H9 (cell line): ENCODE results near the gene NIN. TPM values are rescaled to one million over a fixed set of nuclear protein-coding genes. Genes with fewer than 3 reads are reported as not detected.
A peak's percentile ranks its signal among the peaks of the same experiment; 100 is the strongest.

Source experiments
- DNase-seq: peaks from one replicate; pipeline ENCODE4 v3.0.0-alpha.2; 2017
- H2AFZ ChIP-seq: one replicate; pipeline ENCODE4 v1.6.1; 2013; ENCODE audit warnings: mild to moderate bottlenecking, low read length, control low read depth, moderate library complexity
- H2AK5ac ChIP-seq: 2 replicates; pipeline ENCODE4 v1.6.1; 2013; ENCODE audit warnings: low read length, control low read depth, mixed read lengths; ENCODE audit not compliant: insufficient read length
- H2BK120ac ChIP-seq: one replicate; pipeline ENCODE4 v1.6.1; 2013; ENCODE audit warnings: low read depth, mild to moderate bottlenecking, low read length, control low read depth, inconsistent platforms; ENCODE audit not compliant: poor library complexity, severe bottlenecking
- H2BK12ac ChIP-seq: 2 replicates; pipeline ENCODE4 v1.6.1; 2013; ENCODE audit warnings: low read length, control low read depth, mixed read lengths, low read depth; ENCODE audit not compliant: insufficient read length
- H2BK15ac ChIP-seq: 2 replicates; pipeline ENCODE4 v1.6.1; 2013; ENCODE audit warnings: low read depth, low read length, control low read depth
- H2BK20ac ChIP-seq: one replicate; pipeline ENCODE4 v1.6.1; 2013; ENCODE audit warnings: low read depth, mild to moderate bottlenecking, low read length, control low read depth, inconsistent platforms; ENCODE audit not compliant: poor library complexity, severe bottlenecking
- H2BK5ac ChIP-seq: 2 replicates; pipeline ENCODE4 v1.6.1; 2013; ENCODE audit warnings: low read length, control low read depth, mixed read lengths; ENCODE audit not compliant: insufficient read length
- H3K14ac ChIP-seq: 2 replicates; pipeline ENCODE4 v1.6.1; 2013; ENCODE audit warnings: low read length, control low read depth; ENCODE audit not compliant: insufficient read depth
- H3K18ac ChIP-seq: 2 replicates; pipeline ENCODE4 v1.6.1; 2013; ENCODE audit warnings: low read depth, mild to moderate bottlenecking, mixed read lengths, low read length, control low read depth; ENCODE audit not compliant: insufficient read length
- H3K23ac ChIP-seq: 2 replicates; pipeline ENCODE4 v1.6.1; 2013; ENCODE audit warnings: low read length, control low read depth, mixed read lengths, low read depth; ENCODE audit not compliant: insufficient read length
- H3K23me2 ChIP-seq: 2 replicates; pipeline ENCODE4 v1.6.1; 2013; ENCODE audit warnings: low read depth, mild to moderate bottlenecking, mixed read lengths, low read length, control low read depth; ENCODE audit not compliant: insufficient read length, poor library complexity, severe bottlenecking
- H3K27ac ChIP-seq: 2 replicates; pipeline ENCODE4 v1.5.1; 2013; ENCODE audit warnings: low read length, control low read depth, mixed read lengths, low read depth; ENCODE audit not compliant: insufficient read length
- H3K27me3 ChIP-seq: 2 replicates; pipeline ENCODE4 v1.6.1; 2013; ENCODE audit warnings: low read length, control low read depth, inconsistent platforms; ENCODE audit not compliant: insufficient read depth
- H3K4ac ChIP-seq: 2 replicates; pipeline ENCODE4 v1.6.1; 2013; ENCODE audit warnings: low read depth, mild to moderate bottlenecking, control low read depth, inconsistent platforms, low read length, moderate library complexity
- H3K4me1 ChIP-seq: 2 replicates; pipeline ENCODE4 v1.6.1; 2013; ENCODE audit warnings: low read length, control low read depth, inconsistent platforms; ENCODE audit not compliant: insufficient read depth
- H3K4me2 ChIP-seq: 2 replicates; pipeline ENCODE4 v1.6.1; 2013; ENCODE audit warnings: low read length, control low read depth, mixed read lengths; ENCODE audit not compliant: insufficient read length, insufficient read depth
- H3K56ac ChIP-seq: 2 replicates; pipeline ENCODE4 v1.6.1; 2013; ENCODE audit warnings: low read depth, mild to moderate bottlenecking, mixed read lengths, low read length, control low read depth; ENCODE audit not compliant: insufficient read length
- H3K79me1 ChIP-seq: 2 replicates; pipeline ENCODE4 v1.6.1; 2013; ENCODE audit warnings: low read depth, mild to moderate bottlenecking, moderate library complexity, low read length, control low read depth, inconsistent platforms; ENCODE audit not compliant: insufficient read depth, poor library complexity, severe bottlenecking
- H3K79me2 ChIP-seq: 2 replicates; pipeline ENCODE4 v1.6.1; 2013; ENCODE audit warnings: low read length, control low read depth, inconsistent platforms; ENCODE audit not compliant: insufficient read depth
- H3K9ac ChIP-seq: 2 replicates; pipeline ENCODE4 v1.6.1; 2013; ENCODE audit warnings: low read length, control low read depth, mixed read lengths; ENCODE audit not compliant: insufficient read length; ENCODE audit errors: extremely low read depth
- H3K9me3 ChIP-seq: one replicate; pipeline ENCODE4 v1.6.1; 2013; ENCODE audit warnings: low read depth, low read length, inconsistent platforms; ENCODE audit not compliant: control insufficient read depth
- H3T11ph ChIP-seq: one replicate; pipeline ENCODE4 v1.6.1; 2013; ENCODE audit warnings: mild to moderate bottlenecking, low read length, control low read depth, inconsistent platforms
- H4K20me1 ChIP-seq: one replicate; pipeline ENCODE4 v1.6.1; 2013; ENCODE audit not compliant: control insufficient read depth, insufficient read length, insufficient read depth
- H4K5ac ChIP-seq: 2 replicates; pipeline ENCODE4 v1.6.1; 2013; ENCODE audit warnings: low read depth, mild to moderate bottlenecking, mixed read lengths, low read length, control low read depth; ENCODE audit not compliant: insufficient read length
- H4K8ac ChIP-seq: replicated peaks from 2 replicates; pipeline ENCODE4 v1.6.1; 2013; ENCODE audit warnings: low read length, control low read depth, mixed read lengths, low read depth; ENCODE audit not compliant: insufficient read length
- H4K91ac ChIP-seq: 2 replicates; pipeline ENCODE4 v1.6.1; 2013; ENCODE audit warnings: low read depth, mild to moderate bottlenecking, moderate library complexity, mixed read lengths, low read length, control low read depth; ENCODE audit not compliant: insufficient read length
- H3K27ac Mint-ChIP-seq, 3 experiments: 2 replicates in 2 of 3; 3 replicates in 1 of 3; pipeline ENCODE4 v1.8.0; 2020 to 2021; ENCODE audit warnings: mixed read lengths in 3 of 3, mild to moderate bottlenecking in 1 of 3, moderate library complexity in 1 of 3
- H3K27me3 Mint-ChIP-seq: 2 replicates; pipeline ENCODE4 v1.8.0; 2021; ENCODE audit warnings: low read depth, mild to moderate bottlenecking, moderate library complexity, mixed read lengths
- H3K36me3 Mint-ChIP-seq, 3 experiments: 2 replicates in 2 of 3; 3 replicates in 1 of 3; pipeline ENCODE4 v1.8.0; 2020 to 2021; ENCODE audit warnings: low read depth in 3 of 3, mixed read lengths in 3 of 3; ENCODE audit not compliant: insufficient read depth in 1 of 3
- H3K4me1 Mint-ChIP-seq, 2 experiments: 2 replicates each; pipeline ENCODE4 v1.8.0; 2020; ENCODE audit warnings: mixed read lengths in 2 of 2
- H3K4me3 Mint-ChIP-seq, 2 experiments: 2 replicates in 1 of 2; 3 replicates in 1 of 2; pipeline ENCODE4 v1.8.0; 2020 to 2021; ENCODE audit warnings: mild to moderate bottlenecking in 2 of 2, mixed read lengths in 2 of 2, moderate library complexity in 1 of 2
- H3K9me3 Mint-ChIP-seq, 2 experiments: 2 replicates in 1 of 2; 3 replicates in 1 of 2; pipeline ENCODE4 v1.8.0; 2020; ENCODE audit warnings: mild to moderate bottlenecking in 2 of 2, mixed read lengths in 2 of 2, moderate library complexity in 1 of 2
- WGBS: extraction: QIAGEN DNeasy Blood & Tissue Kit; methylation state at CpG from one replicate; pipeline ENCODE4 v1.1.7; 2013; ENCODE audit warnings: missing lambda C conversion rate, low lambda C conversion rate, mixed read lengths; ENCODE audit not compliant: insufficient read length; ENCODE audit errors: extremely low coverage; 5-methylcytosine and 5-hydroxymethylcytosine counted together
- total RNA-seq: library from RNA; stranded (reverse); gene quantifications from 2 replicates; pipeline ENCODE4 v1.2.1, GENCODE V29; 2021
- TF ChIP-seq, protein P1 (sequence below): fragments of 200-600 bp; sonication (generic); conservative IDR thresholded peaks from 3 replicates; pipeline ENCODE4 v1.8.0; 2021; ENCODE audit warnings: antibody characterized with exemption, mild to moderate bottlenecking

Gene NIN
- total RNA-seq, 1 experiment from 2014 or later = 18.4 TPM

DNA sequence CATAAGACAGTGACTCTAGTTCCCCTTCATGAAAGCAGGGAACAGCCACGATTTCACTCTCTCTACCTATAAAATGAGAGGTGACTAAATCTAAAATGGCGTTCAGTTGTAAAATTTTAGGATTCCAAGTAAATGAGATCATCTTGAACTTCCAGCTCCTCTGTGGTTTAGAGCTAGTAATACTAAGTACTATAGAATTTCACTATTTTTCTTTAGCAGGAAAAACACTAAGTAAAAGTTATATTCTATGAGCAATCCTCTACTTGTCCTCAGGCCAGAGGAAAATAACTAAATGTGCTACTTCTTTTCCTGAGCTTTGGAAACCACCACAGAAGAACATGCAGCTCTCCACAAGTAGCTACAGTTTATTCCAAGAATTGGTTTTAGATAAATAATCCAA is 55.6 kb downstream of the NIN start:
- H3K4me3 Mint-ChIP-seq = no peak overlapping the region
- Histone ChIP-seq H3K56ac (no peak overlapping the region), H3K23me2 (no peaks in the 10 kb centered on the region), H2BK12ac (no peak overlapping the region), H4K91ac (no peak overlapping the region), H3K79me1 (no peaks in the 10 kb centered on the region), H3K9me3 (no peaks in the 10 kb centered on the region), H2AK5ac (no peak overlapping the region), H3K9ac (no peak overlapping the region), H2BK20ac (no peak overlapping the region), H3K4me1 (no peaks in the 10 kb centered on the region), H4K20me1 (no peaks in the 10 kb centered on the region), H3K4me2 (no peak overlapping the region), H3K23ac (no peak overlapping the region), H3T11ph (no peak overlapping the region), H3K4ac (no peak overlapping the region), H4K5ac (no peak overlapping the region), H2BK15ac (no peak overlapping the region), H4K8ac (no peak overlapping the region), H3K18ac (no peak overlapping the region), H2BK120ac (no peak overlapping the region), H3K27me3 (no peaks in the 10 kb centered on the region), H2AFZ (no peak overlapping the region), H3K27ac (no peak overlapping the region), H3K14ac (no peak overlapping the region), H3K79me2 (no peaks in the 10 kb centered on the region), H2BK5ac (no peak overlapping the region)
- no peak for DNase-seq
- no peaks in the 10 kb centered on the region for H3K27me3 Mint-ChIP-seq
- TF ChIP-seq, protein P1, sequence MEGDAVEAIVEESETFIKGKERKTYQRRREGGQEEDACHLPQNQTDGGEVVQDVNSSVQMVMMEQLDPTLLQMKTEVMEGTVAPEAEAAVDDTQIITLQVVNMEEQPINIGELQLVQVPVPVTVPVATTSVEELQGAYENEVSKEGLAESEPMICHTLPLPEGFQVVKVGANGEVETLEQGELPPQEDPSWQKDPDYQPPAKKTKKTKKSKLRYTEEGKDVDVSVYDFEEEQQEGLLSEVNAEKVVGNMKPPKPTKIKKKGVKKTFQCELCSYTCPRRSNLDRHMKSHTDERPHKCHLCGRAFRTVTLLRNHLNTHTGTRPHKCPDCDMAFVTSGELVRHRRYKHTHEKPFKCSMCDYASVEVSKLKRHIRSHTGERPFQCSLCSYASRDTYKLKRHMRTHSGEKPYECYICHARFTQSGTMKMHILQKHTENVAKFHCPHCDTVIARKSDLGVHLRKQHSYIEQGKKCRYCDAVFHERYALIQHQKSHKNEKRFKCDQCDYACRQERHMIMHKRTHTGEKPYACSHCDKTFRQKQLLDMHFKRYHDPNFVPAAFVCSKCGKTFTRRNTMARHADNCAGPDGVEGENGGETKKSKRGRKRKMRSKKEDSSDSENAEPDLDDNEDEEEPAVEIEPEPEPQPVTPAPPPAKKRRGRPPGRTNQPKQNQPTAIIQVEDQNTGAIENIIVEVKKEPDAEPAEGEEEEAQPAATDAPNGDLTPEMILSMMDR = no peak
- peaks cover 0 to 4% of the 10 kb centered on the region in 2 experiments; a peak in 1 of 4 replicates for H3K4me1 Mint-ChIP-seq
- H3K27ac Mint-ChIP-seq = peak overlapping the region in 1 of 3 experiments; percentile 87; a peak in 1 of 7 replicates
- H3K36me3 Mint-ChIP-seq = peaks cover 6 to 21% (median 17%) of the 10 kb centered on the region in 3 experiments; a peak in 6 of 7 replicates
- H3K9me3 Mint-ChIP-seq = no peaks in the 10 kb centered on the region
- no CpG with 5 or more reads among the region's 2 CpGs for WGBS
